Endothelial cell of umbilical vein (primary cell): ENCODE results near the gene FXYD4. TPM values are rescaled to one million over a fixed set of nuclear protein-coding genes. Genes with fewer than 3 reads are reported as not detected.

Source experiments
- BruUV-seq: library from RNA; stranded (reverse); fragments of 400-500 nt; replicated peaks from 2 replicates; lab custom pipeline; 2021; lab: Mats Ljungman, UMichigan
- CTCF ChIA-PET: fragments of 300-600, 350-600 bp; sonication (Branson Sonifier 250); formaldehyde crosslinking; loops from one replicate; lab custom pipeline; 2021; ENCODE audit warnings: antibody characterized with exemption, inconsistent platforms; lab: Charles Lee
- POLR2A ChIA-PET: fragments of 300-600, 350-600 bp; sonication (Branson Sonifier 250); formaldehyde crosslinking; loops from one replicate; lab custom pipeline; 2021; ENCODE audit warnings: antibody characterized with exemption, inconsistent platforms; lab: Charles Lee
- DNase-seq: peaks from one replicate; pipeline ENCODE4 v3.0.0-alpha.2; 2011; ENCODE audit warnings: low read depth, low spot score
- FAIRE-seq: peaks from 2 replicates; lab custom pipeline; 2011; peaks lifted over from hg19 to GRCh38; lab: Jason Lieb, UNC
- H2AFZ ChIP-seq: 2 replicates; pipeline ENCODE4 v1.6.0; 2012; ENCODE audit warnings: low read depth, low read length, control low read depth, inconsistent platforms
- H3K27ac ChIP-seq: 2 replicates; pipeline ENCODE4 v1.5.1; 2011; ENCODE audit warnings: low read depth, mild to moderate bottlenecking, control low read depth, low read length, moderate library complexity; ENCODE audit not compliant: insufficient read depth
- H3K27me3 ChIP-seq, 2 experiments: 2 replicates each; pipeline versions ENCODE4 v1.6.0 to v1.6.1; 2011; ENCODE audit warnings: low read length in 2 of 2, mixed read lengths in 1 of 2; ENCODE audit not compliant: control insufficient read depth in 2 of 2, insufficient read depth in 2 of 2
- H3K36me3 ChIP-seq, 2 experiments: 2 replicates in 1 of 2; 3 replicates in 1 of 2; pipeline ENCODE4 v1.5.1; 2011; ENCODE audit warnings: low read length in 2 of 2, mild to moderate bottlenecking in 1 of 2, moderate library complexity in 1 of 2; ENCODE audit not compliant: control insufficient read depth in 2 of 2, insufficient read depth in 2 of 2; ENCODE audit errors: extremely low read depth in 1 of 2
- H3K4me1 ChIP-seq: 3 replicates; pipeline ENCODE4 v1.5.1; 2011; ENCODE audit warnings: mild to moderate bottlenecking, low read length; ENCODE audit not compliant: control insufficient read depth, insufficient read depth; ENCODE audit errors: extremely low read depth
- H3K4me2 ChIP-seq: 2 replicates; pipeline ENCODE4 v1.6.1; 2011; ENCODE audit warnings: low read length, control low read depth, mixed read lengths; ENCODE audit not compliant: insufficient read depth
- H3K4me3 ChIP-seq, 3 experiments: fragments of 200-600 bp in 1 of 3; sonication (generic), shearing (Covaris generic) in 1 of 3; replicated peaks in 1 of 3; 2 replicates each; pipeline ENCODE4 v1.5.1; 2011 to 2016; ENCODE audit warnings: control low read depth in 3 of 3, low read length in 3 of 3, mild to moderate bottlenecking in 2 of 3, inconsistent platforms in 1 of 3, low read depth in 1 of 3, moderate library complexity in 1 of 3; ENCODE audit not compliant: insufficient read depth in 1 of 3
- H3K79me2 ChIP-seq: 2 replicates; pipeline ENCODE4 v1.6.0; 2012; ENCODE audit warnings: low read length, inconsistent platforms; ENCODE audit not compliant: control insufficient read depth, insufficient read depth
- H3K9ac ChIP-seq: replicated peaks from 2 replicates; pipeline ENCODE3; 2011; ENCODE audit warnings: low read length, control low read depth; ENCODE audit not compliant: insufficient read depth; ENCODE audit errors: extremely low read depth
- H3K9me1 ChIP-seq: replicated peaks from 3 replicates; pipeline ENCODE4 v1.6.0; 2011; ENCODE audit warnings: mild to moderate bottlenecking, low read length; ENCODE audit not compliant: control insufficient read depth, insufficient read depth; ENCODE audit errors: extremely low read depth
- H3K9me3 ChIP-seq: replicated peaks from 2 replicates; pipeline ENCODE4 v1.5.1; 2012; ENCODE audit warnings: low read length, inconsistent platforms; ENCODE audit not compliant: control insufficient read depth, insufficient read depth
- H4K20me1 ChIP-seq: replicated peaks from 2 replicates; pipeline ENCODE3; 2011; ENCODE audit warnings: mild to moderate bottlenecking, low read length; ENCODE audit not compliant: control insufficient read depth, insufficient read depth; ENCODE audit errors: extremely low read depth
- EZH2 ChIP-seq: IDR thresholded peaks from 2 replicates; pipeline ENCODE4 v1.6.1; 2012; ENCODE audit warnings: borderline replicate concordance, low read depth, mild to moderate bottlenecking, moderate library complexity, low read length, inconsistent platforms; ENCODE audit not compliant: severe bottlenecking
- JUN ChIP-seq: IDR thresholded peaks from 2 replicates; pipeline ENCODE4 v1.6.1; 2011; ENCODE audit warnings: borderline replicate concordance, low read depth; ENCODE audit not compliant: insufficient read length, insufficient read depth
- POLR2A ChIP-seq: IDR thresholded peaks from 2 replicates; pipeline ENCODE4 v1.6.1; 2012; ENCODE audit warnings: low read depth, mild to moderate bottlenecking, control low read depth, low read length
- POLR2AphosphoS5 ChIP-seq: IDR thresholded peaks from 2 replicates; pipeline ENCODE4 v1.6.1; 2012; ENCODE audit warnings: low read depth, mild to moderate bottlenecking, control low read depth, low read length, moderate library complexity; ENCODE audit not compliant: insufficient read depth
- dilution Hi-C: fragments of 300-500 bp; cut with MboI; formaldehyde crosslinking; loops from one replicate; pipeline ENCODE4 v1.15.0; 2019; ENCODE audit warnings: low sequenced_read_pairs; ENCODE audit not compliant: extremely low pct_ligation_motif_present
- intact Hi-C: fragments of 100-400 bp; cut with micrococcal nuclease; formaldehyde crosslinking; loops from one replicate; pipeline ENCODE4 v1.10.0; 2022
- polyA plus RNA-seq, 4 experiments: library from polyadenylated mRNA; depleted of rRNA in 3 of 4; stranded (reverse) in 3 of 4; unstranded in 1 of 4; fragments of >200 nt; gene quantifications; 2 replicates each; pipeline versions ENCODE4 v1.2.1 to v1.2.3, GENCODE V29; 2011 to 2012; ENCODE audit warnings: missing spikeins in 1 of 4
- total RNA-seq: library from RNA; stranded (reverse); gene quantifications from 2 replicates; pipeline ENCODE4 v1.2.3, GENCODE V29; 2021
- TF ChIP-seq, protein P1 (sequence below), 2 donors: IDR thresholded peaks; 1 replicate in 1 of 2; 2 replicates in 1 of 2; pipeline ENCODE4 v1.5.1; 2011; ENCODE audit warnings: low read length in 2 of 2, mild to moderate bottlenecking in 2 of 2, moderate library complexity in 2 of 2, control low read depth in 1 of 2, inconsistent platforms in 1 of 2, low read depth in 1 of 2; ENCODE audit not compliant: insufficient read depth in 1 of 2; ENCODE audit errors: extremely low read depth in 1 of 2

The FXYD4 gene
- total and polyA plus RNA-seq, 2 donors (not counting 3 experiments of a cell fraction or from before 2014, with no cell fraction given): not detected

DNA sequence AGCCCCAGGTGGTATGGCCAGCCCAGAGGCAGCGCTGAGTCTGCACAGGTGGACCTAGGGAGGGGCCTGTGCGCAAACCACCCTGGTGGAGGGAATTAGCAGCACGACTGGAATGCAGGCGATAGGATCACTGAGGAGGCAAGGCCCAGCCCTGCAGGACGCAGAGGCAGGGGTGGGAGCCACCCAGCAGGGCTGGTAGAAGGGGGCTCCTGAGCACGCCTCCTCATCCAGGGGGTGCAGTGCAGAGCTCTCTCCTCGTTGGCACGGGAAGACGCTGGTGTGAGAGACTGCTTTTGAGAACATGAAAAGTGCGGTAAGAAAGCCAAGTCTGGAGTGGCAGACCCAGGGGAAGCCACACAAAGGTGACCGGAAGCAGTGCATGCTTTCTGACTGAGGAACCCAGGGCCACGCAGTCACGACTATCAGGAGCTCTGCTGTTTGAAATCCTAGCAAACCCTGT lies 6.0 kb downstream of the FXYD4 start:
- H4K20me1 ChIP-seq: no peaks in the 10 kb centered on the region
- no peak overlapping the region for H3K4me3 ChIP-seq
- no peaks in the 10 kb centered on the region for H3K9me3 ChIP-seq
- H3K9ac ChIP-seq: no peak overlapping the region
- no peak overlapping the region for H3K27ac ChIP-seq
- DNase-seq: no peak
- TF ChIP-seq EZH2 (no peak), POLR2A (no peak)
- H3K4me2 ChIP-seq: no peak overlapping the region
- no peaks in the 10 kb centered on the region for H3K9me1 ChIP-seq
- H3K36me3 ChIP-seq: no peaks in the 10 kb centered on the region
- POLR2A ChIA-PET: no interaction called here
- H3K27me3 ChIP-seq: no peaks in the 10 kb centered on the region
- no peaks in the 10 kb centered on the region for H3K79me2 ChIP-seq
- dilution Hi-C loops (no loop called here), intact Hi-C loops (no loop called here)
- CTCF ChIA-PET: interaction anchor here (1.0 kb wide), 1 partner anchor 13 kb away, joined by 5 read pairs; no protein-coding TSS in a partner anchor
- H3K4me1 ChIP-seq: no peaks in the 10 kb centered on the region
- H2AFZ ChIP-seq: no peak overlapping the region
- no TSS peak for BruUV-seq
- no peak for FAIRE-seq

DNA sequence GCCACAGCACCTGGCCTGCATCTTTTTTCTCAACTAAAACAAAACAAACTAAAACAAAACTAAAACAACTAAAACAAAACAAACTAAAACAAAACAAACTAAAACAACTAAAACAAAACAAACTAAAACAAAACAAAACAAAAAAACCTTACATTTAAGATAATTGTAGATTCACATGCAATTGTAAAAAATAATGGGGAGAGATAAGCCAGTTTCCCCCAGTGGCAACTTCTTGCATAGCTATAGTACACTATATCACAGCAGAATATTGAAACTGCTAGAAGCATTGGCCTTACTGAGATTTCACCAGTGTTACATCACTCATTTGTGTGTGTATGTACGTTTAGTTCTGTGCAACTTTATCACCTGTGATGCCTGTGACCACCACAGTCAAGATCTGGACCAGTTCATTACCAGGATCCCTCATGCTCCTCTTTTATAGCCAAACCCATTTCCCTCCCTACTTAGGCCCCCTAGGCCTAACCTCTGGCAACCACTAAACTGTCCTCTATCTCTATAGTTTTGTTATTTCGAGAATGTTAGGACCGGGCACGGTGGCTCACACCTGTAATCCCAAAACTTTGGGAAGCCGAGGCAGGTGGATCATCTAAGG lies 9.3 kb downstream of the FXYD4 start:
- Histone ChIP-seq H2AFZ (no peak overlapping the region), H3K4me3 (no peak overlapping the region), H3K27ac (no peak overlapping the region), H3K36me3 (peaks cover 3 to 4% of the 10 kb centered on the region in 2 experiments), H3K27me3 (no peaks in the 10 kb centered on the region), H3K9me1 (no peaks in the 10 kb centered on the region), H3K9ac (no peak overlapping the region), H3K9me3 (no peaks in the 10 kb centered on the region), H4K20me1 (peaks cover 2% of the 10 kb centered on the region), H3K4me1 (no peaks in the 10 kb centered on the region), H3K79me2 (no peaks in the 10 kb centered on the region), H3K4me2 (no peak overlapping the region)
- POLR2A ChIA-PET: no interaction called here
- DNase-seq (no peak), FAIRE-seq (no peak)
- no peak for TF ChIP-seq JUN
- TF ChIP-seq POLR2AphosphoS5: no peak
- TF ChIP-seq, protein P1, sequence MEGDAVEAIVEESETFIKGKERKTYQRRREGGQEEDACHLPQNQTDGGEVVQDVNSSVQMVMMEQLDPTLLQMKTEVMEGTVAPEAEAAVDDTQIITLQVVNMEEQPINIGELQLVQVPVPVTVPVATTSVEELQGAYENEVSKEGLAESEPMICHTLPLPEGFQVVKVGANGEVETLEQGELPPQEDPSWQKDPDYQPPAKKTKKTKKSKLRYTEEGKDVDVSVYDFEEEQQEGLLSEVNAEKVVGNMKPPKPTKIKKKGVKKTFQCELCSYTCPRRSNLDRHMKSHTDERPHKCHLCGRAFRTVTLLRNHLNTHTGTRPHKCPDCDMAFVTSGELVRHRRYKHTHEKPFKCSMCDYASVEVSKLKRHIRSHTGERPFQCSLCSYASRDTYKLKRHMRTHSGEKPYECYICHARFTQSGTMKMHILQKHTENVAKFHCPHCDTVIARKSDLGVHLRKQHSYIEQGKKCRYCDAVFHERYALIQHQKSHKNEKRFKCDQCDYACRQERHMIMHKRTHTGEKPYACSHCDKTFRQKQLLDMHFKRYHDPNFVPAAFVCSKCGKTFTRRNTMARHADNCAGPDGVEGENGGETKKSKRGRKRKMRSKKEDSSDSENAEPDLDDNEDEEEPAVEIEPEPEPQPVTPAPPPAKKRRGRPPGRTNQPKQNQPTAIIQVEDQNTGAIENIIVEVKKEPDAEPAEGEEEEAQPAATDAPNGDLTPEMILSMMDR (IDR thresholded peaks at IDR 0.05; ENCODE audit: extremely low read depth in 1 of 2, insufficient read depth in 1 of 2, low read depth in 1 of 2, low read length in 2 of 2): peak in 1 of 2 donors; percentile 7
- CTCF ChIA-PET: interaction anchor here (0.8 to 2.6 kb wide), 3 partner anchors 10 to 88 kb away, joined by 3 to 13 read pairs (median 3); no protein-coding TSS in a partner anchor
- intact Hi-C loops (no loop called here), dilution Hi-C loops (no loop called here)
- BruUV-seq: no TSS peak
